ENCODE results near the gene CCDC167. TPM values are rescaled to one million over a fixed set of nuclear protein-coding genes. Genes with fewer than 3 reads are reported as not detected.

The CCDC167 gene
- 10 to 100 TPM; 60.4 to 65.2 TPM for total RNA-seq

DNA sequence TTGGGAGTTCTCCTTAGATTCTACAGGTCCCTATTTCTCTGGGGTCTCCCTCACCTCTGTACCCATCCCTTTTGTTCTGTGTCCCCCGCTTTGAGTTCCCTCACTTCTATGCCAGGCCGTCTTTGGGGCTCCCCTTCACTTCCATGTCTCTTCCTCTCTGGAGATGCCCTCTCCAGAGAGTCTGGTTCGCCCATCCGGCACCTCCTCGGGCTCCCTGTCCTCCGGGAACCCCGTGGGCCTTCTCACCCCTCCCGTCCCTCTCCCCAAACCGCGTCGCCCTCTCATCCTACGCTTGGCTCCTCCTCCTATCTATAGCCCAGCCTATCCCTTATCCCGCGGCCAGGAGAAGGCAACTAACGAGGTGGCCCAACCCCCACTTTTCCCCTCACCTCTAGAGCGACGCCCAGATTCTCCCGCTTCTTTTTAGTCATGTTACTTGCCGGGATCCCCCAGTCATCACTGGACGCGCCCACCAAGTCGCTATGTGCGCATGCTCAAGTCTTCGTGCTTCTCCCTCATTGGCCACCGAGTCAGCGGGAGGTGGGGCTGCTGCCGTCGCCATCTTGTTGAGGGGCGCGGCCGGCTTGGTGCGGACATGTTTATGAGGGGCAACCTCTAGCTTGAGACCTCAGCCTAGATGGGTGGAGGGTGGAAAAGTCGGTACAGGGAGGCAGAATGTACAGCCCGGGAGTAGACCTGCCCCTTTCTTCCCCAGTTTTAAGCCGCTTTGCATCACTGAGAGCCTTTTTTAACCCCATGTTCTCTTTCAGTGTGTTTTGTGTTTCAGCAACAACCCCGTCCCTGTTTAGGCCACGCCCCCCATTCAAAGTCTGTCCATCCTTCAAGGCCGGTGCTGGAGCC lies at the start of gene CCDC167:
Gene CCDC167, minus strand, starts transcription at position 461 of the 861 bp plus-strand sequence. Its CDS starts 30 bp downstream, at position 431.
- Mint-ChIP-seq H3K4me3 (peak within 1 kb of the TSS; percentile 92), H3K4me1 (ENCODE audit: low read depth) (peaks cover 86% of the 10 kb centered on the region), H3K27ac (peak within 1 kb of the TSS; percentile 95), H3K36me3 (peaks cover 16% of the 10 kb centered on the region), H3K27me3 (no peaks in the 10 kb centered on the region), H3K9me3 (peaks cover 4% of the 10 kb centered on the region)
- peak; percentile 99 for DNase-seq
- ChIA-PET CTCF (interaction anchor here (0.6 to 8.4 kb wide), 5 partner anchors 9 to 174 kb away, joined by 3 to 53 read pairs (median 4); no protein-coding TSS in a partner anchor), POLR2A (interaction anchor here (10.3 kb wide), 1 partner anchor 18 kb away, joined by 93 read pairs; no protein-coding TSS in a partner anchor)
- intact Hi-C loops (cut with micrococcal nuclease) = loop anchor here (1.0 to 10.0 kb wide), 8 partner anchors 18 to 1728 kb away; partner anchors contain the start of genes CMTR1, KCNK5, MDGA1 and TBC1D22B

DNA sequence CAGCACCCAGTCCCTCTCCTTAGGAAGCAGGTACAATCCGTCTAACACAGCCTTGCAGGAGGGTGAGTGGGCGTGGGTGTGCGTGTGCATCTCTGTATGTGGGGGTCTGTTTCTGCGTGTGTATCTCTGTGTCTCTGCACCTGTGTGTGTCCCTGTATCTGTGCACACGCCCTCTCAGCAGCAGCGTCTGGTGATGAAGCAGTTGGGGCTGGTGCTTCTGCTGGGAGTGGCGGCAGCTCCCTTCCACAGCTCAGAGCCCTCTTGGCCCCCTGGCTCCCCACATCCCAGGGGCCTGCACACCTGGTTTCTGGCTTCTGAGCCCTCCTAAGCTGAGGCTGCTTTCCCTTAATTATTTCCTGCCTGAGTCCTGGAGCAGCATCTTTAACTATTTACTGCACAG lies 49.5 kb upstream of the CCDC167 start:
- ChIA-PET POLR2A (interaction anchor here (1.0 kb wide), 1 partner anchor 8 kb away, joined by 3 read pairs; no protein-coding TSS in a partner anchor), CTCF (no interaction called here)
- intact Hi-C loops (cut with micrococcal nuclease) = no loop called here
- Mint-ChIP-seq H3K27ac (no peak overlapping the region), H3K9me3 (no peaks in the 10 kb centered on the region), H3K36me3 (no peaks in the 10 kb centered on the region), H3K4me3 (no peak overlapping the region), H3K4me1 (ENCODE audit: low read depth) (peaks cover 34% of the 10 kb centered on the region), H3K27me3 (no peaks in the 10 kb centered on the region)
- no peak for DNase-seq

DNA sequence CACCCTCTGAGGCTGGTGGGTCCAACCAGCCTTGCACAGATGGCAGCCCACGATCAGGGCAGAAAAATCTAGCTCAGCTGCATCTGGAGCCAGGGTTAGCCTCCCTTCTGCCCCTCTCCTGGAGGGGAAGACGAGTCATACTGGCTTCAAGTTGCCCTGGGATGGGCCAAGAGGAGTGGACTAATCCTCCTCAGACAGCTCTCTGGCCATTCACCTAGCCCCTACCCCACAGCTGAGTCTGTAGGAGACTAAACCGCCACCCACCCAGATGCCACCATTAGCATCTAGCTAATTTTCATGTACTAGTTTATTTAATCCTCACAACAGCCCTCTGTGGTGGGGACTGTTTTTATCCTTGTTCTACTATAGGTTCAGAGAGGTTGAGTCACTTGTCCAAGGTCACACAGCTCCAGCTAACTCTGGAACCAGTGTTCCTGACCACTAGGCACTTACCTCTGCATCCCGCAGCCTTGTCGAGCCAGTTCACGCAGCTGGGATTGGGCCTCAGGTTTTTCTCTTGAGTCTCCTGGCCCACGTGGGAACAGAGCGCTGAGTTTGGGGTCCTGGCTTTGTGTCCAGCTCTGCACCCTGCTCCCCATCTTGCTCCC lies 48.5 kb upstream of the CCDC167 start:
- POLR2A ChIA-PET = interaction anchor here (0.6 to 1.1 kb wide), 4 partner anchors 10 to 62 kb away, joined by 3 read pairs; no protein-coding TSS in a partner anchor
- H3K36me3 Mint-ChIP-seq = no peaks in the 10 kb centered on the region
- H3K27me3 Mint-ChIP-seq = no peaks in the 10 kb centered on the region
- H3K4me3 Mint-ChIP-seq = no peak overlapping the region
- intact Hi-C loops (cut with micrococcal nuclease) = no loop called here
- no peaks in the 10 kb centered on the region for H3K9me3 Mint-ChIP-seq
- CTCF ChIA-PET = interaction anchor here (0.6 to 2.2 kb wide), 5 partner anchors 10 to 63 kb away, joined by 3 to 10 read pairs (median 3); no protein-coding TSS in a partner anchor
- no peak overlapping the region for H3K27ac Mint-ChIP-seq
- DNase-seq = no peak
- peaks cover 24% of the 10 kb centered on the region for H3K4me1 Mint-ChIP-seq (ENCODE audit: low read depth)

DNA sequence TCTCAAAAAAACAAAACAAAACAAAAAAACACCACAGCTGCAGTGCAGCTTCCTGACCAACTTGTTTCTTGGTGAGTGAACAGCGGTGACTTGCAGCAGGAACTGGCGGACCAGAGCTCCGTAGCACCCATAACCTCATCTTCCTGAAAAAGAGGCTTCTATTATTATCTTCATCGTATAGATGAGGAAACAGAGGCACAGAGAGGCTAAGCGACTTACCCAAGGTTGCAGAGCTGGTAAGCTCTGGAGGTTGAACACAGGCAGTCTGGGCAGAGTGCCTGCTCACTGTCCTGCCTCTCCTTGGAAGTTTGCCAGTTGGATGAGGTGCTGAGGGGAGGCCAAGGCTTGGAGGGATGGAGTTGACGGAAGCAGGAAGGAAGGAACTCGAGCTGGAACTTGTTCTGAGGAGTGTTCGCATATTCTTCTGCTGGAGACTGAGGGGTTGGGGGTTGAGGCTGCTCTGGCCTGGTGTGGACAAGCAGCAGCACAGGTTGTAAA lies 47.9 kb upstream of the CCDC167 start:
- no peaks in the 10 kb centered on the region for H3K27me3 Mint-ChIP-seq
- no peak overlapping the region for H3K4me3 Mint-ChIP-seq
- no peaks in the 10 kb centered on the region for H3K9me3 Mint-ChIP-seq
- peaks cover 19% of the 10 kb centered on the region for H3K4me1 Mint-ChIP-seq (ENCODE audit: low read depth)
- DNase-seq = peak; percentile 23
- CTCF ChIA-PET = interaction anchor here (0.6 to 2.2 kb wide), 6 partner anchors 10 to 63 kb away, joined by 3 to 10 read pairs (median 3); no protein-coding TSS in a partner anchor
- no peaks in the 10 kb centered on the region for H3K36me3 Mint-ChIP-seq
- intact Hi-C loops (cut with micrococcal nuclease) = no loop called here
- POLR2A ChIA-PET = interaction anchor here (0.6 to 1.1 kb wide), 4 partner anchors 10 to 62 kb away, joined by 3 read pairs; no protein-coding TSS in a partner anchor
- no peak overlapping the region for H3K27ac Mint-ChIP-seq

DNA sequence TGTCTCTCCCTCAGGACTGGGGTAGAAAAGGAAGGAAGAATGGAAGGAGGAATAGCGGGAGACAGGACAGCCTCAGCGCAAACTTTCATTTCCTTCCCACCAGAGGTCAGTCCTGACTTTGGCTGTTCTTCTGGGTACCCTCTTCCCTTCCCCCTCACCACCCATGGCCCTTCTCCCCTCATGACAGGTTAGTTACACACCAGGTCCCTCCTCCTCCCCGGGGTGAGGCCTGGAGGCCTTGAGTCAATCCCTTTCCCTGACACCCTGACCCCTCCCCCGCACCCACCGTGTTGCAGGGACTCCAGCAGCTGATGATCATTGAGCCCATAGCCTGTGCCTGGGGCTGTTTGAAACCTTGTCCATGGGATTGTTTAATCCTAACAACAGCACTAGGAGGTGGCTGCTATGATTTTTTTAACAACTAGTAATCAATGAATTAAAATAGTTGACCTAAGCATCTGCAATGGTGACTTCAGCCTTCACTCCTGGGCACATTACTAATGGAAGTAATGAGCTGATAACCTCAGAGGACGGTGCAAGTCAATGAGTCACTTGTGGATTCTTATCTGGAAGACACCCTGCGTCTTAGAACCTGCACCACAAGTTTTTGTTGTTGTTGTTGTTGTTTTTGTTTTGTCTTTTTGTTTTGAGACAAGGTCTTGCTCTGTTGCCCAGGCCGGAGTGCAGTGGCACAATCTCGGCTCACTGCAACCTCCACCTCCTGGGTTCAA lies 46.6 kb upstream of the CCDC167 start:
- peak; percentile 31 for DNase-seq

DNA sequence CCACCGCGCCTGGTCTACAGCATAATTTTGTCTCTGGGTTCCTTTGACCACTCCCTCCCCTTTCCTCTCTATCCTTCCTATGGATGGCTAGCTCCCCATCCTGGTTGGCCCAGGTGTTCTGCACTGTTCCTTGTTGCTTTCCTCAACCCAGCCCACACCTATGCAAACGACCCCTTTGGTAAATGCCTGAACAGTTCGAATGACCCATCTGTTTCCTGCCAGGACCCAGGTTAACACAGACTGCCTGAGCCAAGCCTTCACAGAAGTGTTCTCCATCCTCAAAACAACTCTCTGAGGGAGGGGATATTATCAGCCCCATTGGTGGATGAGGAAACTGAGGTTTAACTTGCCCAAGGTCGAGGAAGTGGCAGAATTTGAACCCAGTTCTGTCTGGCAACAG lies 44.8 kb upstream of the CCDC167 start:
- no peaks in the 10 kb centered on the region for H3K27me3 Mint-ChIP-seq

More for the DNA sequence above, 46.6 kb upstream of the CCDC167 start:
- intact Hi-C loops (cut with micrococcal nuclease) = no loop called here
- no peak overlapping the region for H3K27ac Mint-ChIP-seq
- peaks cover 15% of the 10 kb centered on the region for H3K4me1 Mint-ChIP-seq (ENCODE audit: low read depth)
- no peak overlapping the region for H3K4me3 Mint-ChIP-seq
- no peaks in the 10 kb centered on the region for H3K27me3 Mint-ChIP-seq
- H3K9me3 Mint-ChIP-seq = no peaks in the 10 kb centered on the region
- no peaks in the 10 kb centered on the region for H3K36me3 Mint-ChIP-seq
- ChIA-PET CTCF (interaction anchor here (2.2 kb wide), 1 partner anchor 19 kb away, joined by 10 read pairs; no protein-coding TSS in a partner anchor), POLR2A (no interaction called here)

DNA sequence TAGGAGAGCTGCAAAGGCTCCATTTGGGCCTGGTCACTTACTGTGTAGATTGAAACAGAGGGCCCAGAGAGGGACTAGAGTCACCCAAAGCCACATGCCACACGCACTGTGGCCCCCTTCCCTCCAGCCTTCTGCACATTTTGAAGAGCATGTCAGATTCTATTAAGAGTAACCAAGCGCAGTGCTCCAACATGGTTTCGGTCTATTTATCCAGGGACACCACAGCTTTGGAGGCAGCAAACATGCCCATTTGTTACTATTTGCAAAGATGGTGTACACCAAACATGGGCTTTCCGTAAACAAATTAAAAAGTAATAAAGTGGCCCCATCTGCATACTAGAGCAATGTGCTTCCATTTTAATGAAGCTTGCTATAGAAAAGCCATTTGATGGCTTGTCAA lies 43.7 kb upstream of the CCDC167 start:
- Mint-ChIP-seq H3K9me3 (no peaks in the 10 kb centered on the region), H3K36me3 (no peaks in the 10 kb centered on the region), H3K4me3 (no peak overlapping the region), H3K27ac (no peak overlapping the region), H3K4me1 (ENCODE audit: low read depth) (peaks cover 17% of the 10 kb centered on the region), H3K27me3 (no peaks in the 10 kb centered on the region)
- CTCF ChIA-PET = no interaction called here
- intact Hi-C loops (cut with micrococcal nuclease) = no loop called here
- POLR2A ChIA-PET = no interaction called here
- no peak for DNase-seq

More for the DNA sequence above, 44.8 kb upstream of the CCDC167 start:
- Mint-ChIP-seq H3K4me1 (ENCODE audit: low read depth) (peaks cover 17% of the 10 kb centered on the region), H3K4me3 (no peak overlapping the region), H3K27ac (no peak overlapping the region), H3K36me3 (no peaks in the 10 kb centered on the region), H3K9me3 (no peaks in the 10 kb centered on the region)
- no peak for DNase-seq
- intact Hi-C loops (cut with micrococcal nuclease) = no loop called here
- ChIA-PET CTCF (no interaction called here), POLR2A (interaction anchor here (0.9 kb wide), 1 partner anchor 26 kb away, joined by 3 read pairs; no protein-coding TSS in a partner anchor)

DNA sequence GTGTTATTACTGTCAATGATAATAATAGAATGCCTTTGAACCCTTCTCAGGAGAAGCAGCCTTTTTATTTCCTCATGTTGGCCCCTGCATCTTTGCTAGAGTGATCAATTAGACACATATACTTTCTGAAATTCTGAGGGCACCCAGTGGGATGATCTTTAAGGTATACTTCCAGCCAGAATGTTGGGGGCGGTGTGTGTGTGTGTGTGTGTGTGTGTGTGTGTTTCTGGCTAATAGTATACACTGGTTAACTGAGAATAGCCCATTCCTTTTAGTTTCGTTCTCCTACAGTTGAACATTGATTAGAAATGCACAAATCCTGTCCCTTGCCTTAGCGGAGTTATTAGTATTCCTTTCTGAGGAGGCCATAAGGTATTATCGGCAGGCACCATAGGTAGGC lies 41.7 kb upstream of the CCDC167 start:
- Mint-ChIP-seq H3K4me3 (no peak overlapping the region), H3K36me3 (no peaks in the 10 kb centered on the region), H3K9me3 (no peaks in the 10 kb centered on the region), H3K27ac (no peak overlapping the region), H3K27me3 (no peaks in the 10 kb centered on the region), H3K4me1 (ENCODE audit: low read depth) (peaks cover 9% of the 10 kb centered on the region)
- intact Hi-C loops (cut with micrococcal nuclease) = no loop called here
- CTCF ChIA-PET = no interaction called here
- no peak for DNase-seq
- POLR2A ChIA-PET = interaction anchor here (1.3 kb wide), 1 partner anchor 8 kb away, joined by 3 read pairs; no protein-coding TSS in a partner anchor

DNA sequence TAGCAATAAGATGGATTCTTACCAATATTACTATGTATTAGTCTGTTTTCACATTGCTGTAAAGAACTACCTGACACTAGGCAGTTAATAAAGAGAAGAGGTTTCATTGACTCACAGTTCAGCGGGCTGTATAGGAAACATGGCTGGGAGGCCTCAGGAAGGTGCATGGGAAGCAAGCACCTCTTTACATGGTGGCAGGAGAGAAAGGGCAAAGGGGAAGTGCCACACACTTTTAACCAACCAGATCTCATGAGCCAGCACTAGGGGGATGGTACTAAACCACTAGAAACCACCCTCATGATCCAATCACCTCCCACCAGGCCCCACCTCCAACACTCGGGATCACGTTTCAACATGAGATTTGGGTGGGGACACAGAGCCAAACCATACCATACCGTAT lies 40.7 kb upstream of the CCDC167 start:
- no peaks in the 10 kb centered on the region for H3K36me3 Mint-ChIP-seq
- H3K9me3 Mint-ChIP-seq = no peaks in the 10 kb centered on the region
- no peaks in the 10 kb centered on the region for H3K27me3 Mint-ChIP-seq
- DNase-seq = no peak
- ChIA-PET POLR2A (interaction anchor here (1.3 kb wide), 1 partner anchor 9 kb away, joined by 3 read pairs; no protein-coding TSS in a partner anchor), CTCF (no interaction called here)
- H3K4me1 Mint-ChIP-seq (ENCODE audit: low read depth) = peaks cover 11% of the 10 kb centered on the region
- intact Hi-C loops (cut with micrococcal nuclease) = no loop called here
- no peak overlapping the region for H3K4me3 Mint-ChIP-seq
- no peak overlapping the region for H3K27ac Mint-ChIP-seq

DNA sequence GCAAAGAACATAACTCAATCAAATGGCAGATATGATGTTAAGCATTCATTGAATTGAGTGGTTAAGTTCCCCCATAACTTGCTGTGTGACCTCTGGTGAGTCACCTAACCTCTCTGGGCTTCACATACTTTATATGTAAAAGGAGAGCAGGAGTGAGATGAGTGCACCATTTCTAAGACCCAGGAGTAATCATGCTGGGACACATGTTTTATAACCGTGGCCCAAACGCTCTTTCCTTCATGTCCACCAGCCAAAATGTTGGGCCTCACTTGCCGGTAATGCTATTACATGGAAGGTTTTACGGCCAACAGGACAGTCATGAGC lies 40.3 kb upstream of the CCDC167 start:
- H3K9me3 Mint-ChIP-seq = no peaks in the 10 kb centered on the region
- no peak for DNase-seq
- peaks cover 11% of the 10 kb centered on the region for H3K4me1 Mint-ChIP-seq (ENCODE audit: low read depth)
- no peak overlapping the region for H3K27ac Mint-ChIP-seq
- POLR2A ChIA-PET = interaction anchor here (1.3 kb wide), 1 partner anchor 9 kb away, joined by 3 read pairs; no protein-coding TSS in a partner anchor
- intact Hi-C loops (cut with micrococcal nuclease) = no loop called here
- H3K27me3 Mint-ChIP-seq = no peaks in the 10 kb centered on the region
- CTCF ChIA-PET = no interaction called here
- H3K36me3 Mint-ChIP-seq = no peaks in the 10 kb centered on the region
- H3K4me3 Mint-ChIP-seq = no peak overlapping the region

DNA sequence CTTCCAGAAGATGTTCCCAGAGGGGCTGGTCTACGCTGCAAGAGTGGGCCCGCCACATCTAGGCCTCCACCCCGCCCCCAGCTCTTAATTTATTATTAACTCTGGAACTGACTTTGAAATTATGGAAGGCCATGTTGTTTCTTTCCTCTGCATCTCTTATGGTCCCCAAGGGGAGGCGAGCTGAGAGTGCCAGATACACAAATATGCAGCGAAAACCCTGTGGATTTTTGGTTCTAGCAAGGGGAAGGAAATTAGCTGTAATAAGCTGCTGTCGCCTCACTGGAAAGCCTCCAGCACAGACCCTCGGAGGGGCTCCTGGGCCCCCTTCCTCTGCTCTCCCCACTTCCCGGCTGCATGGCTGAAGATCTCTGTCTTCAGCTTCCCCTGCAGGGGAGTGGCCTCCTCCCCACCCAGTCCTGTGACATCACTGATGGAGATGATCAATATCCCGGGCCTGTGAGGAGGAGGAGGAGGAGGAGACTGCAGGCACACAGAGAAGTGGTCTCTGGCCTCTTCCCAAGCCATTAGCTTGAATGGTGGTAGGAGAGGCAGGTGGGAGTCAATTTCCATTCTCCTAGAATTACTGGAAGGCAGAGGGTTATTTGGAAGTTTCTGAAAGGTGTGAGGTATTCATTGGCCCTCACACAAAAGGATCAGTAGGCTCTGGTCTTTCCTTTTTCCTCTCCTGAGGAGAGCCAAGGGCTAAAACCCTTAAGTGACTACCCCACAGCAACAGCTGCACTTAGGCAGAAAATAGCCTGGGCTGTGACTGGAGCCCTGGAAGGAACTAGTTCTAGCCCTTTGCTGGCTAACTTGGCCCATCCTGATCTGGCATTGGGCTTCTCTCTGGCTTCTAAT lies 39.7 kb upstream of the CCDC167 start:
- H3K9me3 Mint-ChIP-seq = no peaks in the 10 kb centered on the region
- no peaks in the 10 kb centered on the region for H3K27me3 Mint-ChIP-seq
- no peak overlapping the region for H3K27ac Mint-ChIP-seq
- ChIA-PET POLR2A (interaction anchor here (0.8 kb wide), 1 partner anchor 37 kb away, joined by 3 read pairs; no protein-coding TSS in a partner anchor), CTCF (interaction anchor here (0.9 to 2.1 kb wide), 3 partner anchors 11 to 26 kb away, joined by 4 to 13 read pairs (median 7); no protein-coding TSS in a partner anchor)
- H3K36me3 Mint-ChIP-seq = no peaks in the 10 kb centered on the region
- no peak overlapping the region for H3K4me3 Mint-ChIP-seq
- intact Hi-C loops (cut with micrococcal nuclease) = no loop called here
- DNase-seq = no peak
- H3K4me1 Mint-ChIP-seq (ENCODE audit: low read depth) = peaks cover 8% of the 10 kb centered on the region
